GM23248 (cell line): ENCODE results near the gene ZNF33B. TPM values are rescaled to one million over a fixed set of nuclear protein-coding genes. Genes with fewer than 3 reads are reported as not detected.
"Not testable (repeated sequence)": the region's sequence is repeated elsewhere in the genome, so short reads cannot be mapped to it uniquely, and the experiment has no call there.

ENCODE experiments used
- DNase-seq: peaks from one replicate; pipeline ENCODE4 v3.0.0-alpha.2; 2015
- H2AFZ ChIP-seq: fragments of 200-600 bp; sonication (generic); 2 replicates; pipeline ENCODE4 v1.6.1; 2016; ENCODE audit warnings: antibody characterized with exemption
- H3F3A ChIP-seq: fragments of 200-600 bp; sonication (generic); 2 replicates; pipeline ENCODE4 v1.6.1; 2016; ENCODE audit warnings: mild to moderate bottlenecking, antibody characterized with exemption, mixed run types; ENCODE audit not compliant: insufficient read depth
- H3K27ac ChIP-seq: fragments of 200-600 bp; sonication (generic); 2 replicates; pipeline ENCODE4 v1.5.1; 2016; ENCODE audit warnings: mild to moderate bottlenecking
- H3K27me3 ChIP-seq: fragments of 200-600 bp; sonication (generic); replicated peaks from 2 replicates; pipeline ENCODE4 v1.6.1; 2016; ENCODE audit warnings: mild to moderate bottlenecking; ENCODE audit not compliant: insufficient read depth
- H3K36me3 ChIP-seq: fragments of 200-600 bp; sonication (generic); 2 replicates; pipeline ENCODE4 v1.6.1; 2016; ENCODE audit warnings: low read depth, mild to moderate bottlenecking
- H3K4me1 ChIP-seq: fragments of 200-600 bp; sonication (generic); 2 replicates; pipeline ENCODE4 v1.6.1; 2016; ENCODE audit warnings: mild to moderate bottlenecking; ENCODE audit not compliant: insufficient read depth
- H3K4me2 ChIP-seq: fragments of 200-600 bp; sonication (generic); one replicate; pipeline ENCODE4 v1.6.1; 2016; ENCODE audit warnings: mild to moderate bottlenecking; ENCODE audit not compliant: unreplicated experiment
- H3K4me3 ChIP-seq: fragments of 200-600 bp; sonication (generic); 2 replicates; pipeline ENCODE4 v1.5.1; 2016; ENCODE audit warnings: mild to moderate bottlenecking
- H3K79me2 ChIP-seq: fragments of 200-600 bp; sonication (generic); 2 replicates; pipeline ENCODE4 v1.6.1; 2016; ENCODE audit warnings: mild to moderate bottlenecking; ENCODE audit not compliant: insufficient read depth
- H3K9ac ChIP-seq: fragments of 200-600 bp; sonication (generic); 2 replicates; pipeline ENCODE4 v1.6.1; 2016; ENCODE audit warnings: mild to moderate bottlenecking
- H3K9me2 ChIP-seq: fragments of 200-600 bp; sonication (generic); 2 replicates; pipeline ENCODE4 v1.6.1; 2016; ENCODE audit warnings: mixed run types, mild to moderate bottlenecking, moderate library complexity; ENCODE audit not compliant: insufficient read depth
- H3K9me3 ChIP-seq: fragments of 200-600 bp; sonication (generic); one replicate; pipeline ENCODE4 v1.6.1; 2017; ENCODE audit warnings: low read depth
- H4K20me1 ChIP-seq: fragments of 200-600 bp; sonication (generic); 2 replicates; pipeline ENCODE4 v1.6.0; 2016; ENCODE audit not compliant: insufficient read depth
- EZH2 ChIP-seq: fragments of 200-600 bp; sonication (generic); IDR thresholded peaks from 2 replicates; pipeline ENCODE4 v1.6.1; 2018; ENCODE audit warnings: antibody characterized with exemption, mild to moderate bottlenecking; ENCODE audit not compliant: insufficient read depth, poor library complexity, severe bottlenecking
- EZH2phosphoT487 ChIP-seq: fragments of 200-600 bp; sonication (generic); IDR thresholded peaks from 2 replicates; pipeline ENCODE4 v1.6.1; 2018; ENCODE audit warnings: antibody characterized with exemption, moderate library complexity, mild to moderate bottlenecking, low read depth; ENCODE audit not compliant: insufficient read depth
- WGBS, 2 experiments: methylation state at CpG; one replicate each; pipeline ENCODE4 v1.1.6; 2015 to 2017; ENCODE audit warnings: low lambda C conversion rate in 2 of 2, low coverage in 1 of 2; ENCODE audit errors: missing lambda C conversion rate in 2 of 2; 5-methylcytosine and 5-hydroxymethylcytosine counted together
- in situ Hi-C: fragments of 300-500 bp; cut with MboI; formaldehyde crosslinking; loops from 2 replicates; pipeline ENCODE4 v1.15.0; 2020
- polyA plus RNA-seq: library from polyadenylated mRNA; unstranded; fragments of >200 nt; fragmentation: Nextera tagmentation; extraction: Ambion mirVana; gene quantifications from 2 replicates; pipeline ENCODE4 v1.2.1, GENCODE V29; 2016
- total RNA-seq: library from RNA; depleted of rRNA; stranded (reverse); fragments of >200 nt; shearing (Covaris generic); gene quantifications from 2 replicates; pipeline ENCODE4 v1.2.3, GENCODE V29; 2014

ZNF33B gene
- total and polyA plus RNA-seq, 2 experiments from 2014 or later, result 1.9 to 2.5 TPM

DNA sequence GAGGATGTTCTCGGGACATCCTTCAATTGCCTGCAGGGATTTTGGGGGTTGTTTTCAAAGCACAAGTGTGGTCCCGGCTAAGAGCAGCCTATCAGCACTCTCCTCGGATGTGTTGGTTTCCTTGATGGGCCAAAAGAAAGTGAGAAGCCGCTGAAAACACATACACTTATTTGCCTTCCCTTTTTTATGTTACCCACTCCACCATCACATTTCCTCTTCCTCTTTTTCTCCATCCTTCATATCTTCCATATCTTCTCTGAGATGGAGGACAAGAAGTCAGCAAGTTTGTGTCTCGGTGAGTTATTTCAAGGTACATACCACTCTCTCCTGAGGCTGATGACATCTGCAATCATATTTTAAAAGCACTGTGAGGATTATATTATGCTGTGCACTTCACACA lies 64.0 kb downstream of the ZNF33B start:
- H3K27ac ChIP-seq, result no peak overlapping the region
- no peak overlapping the region for H3K4me2 ChIP-seq
- 37 to 43% methylated on average over 5 of the region's 5 CpGs for WGBS, 2 experiments
- in situ Hi-C loops, result no loop called here
- no peaks in the 10 kb centered on the region for H3K27me3 ChIP-seq
- no peak for DNase-seq
- no peaks in the 10 kb centered on the region for H3K79me2 ChIP-seq
- H2AFZ ChIP-seq, result no peak overlapping the region
- no peak overlapping the region for H3K9ac ChIP-seq
- no peaks in the 10 kb centered on the region for H3K9me2 ChIP-seq
- no peak overlapping the region for H3K4me3 ChIP-seq
- no peaks in the 10 kb centered on the region for H3K36me3 ChIP-seq
- no peaks in the 10 kb centered on the region for H3F3A ChIP-seq
- H3K4me1 ChIP-seq, result no peaks in the 10 kb centered on the region
- H4K20me1 ChIP-seq, result no peaks in the 10 kb centered on the region
- no peak for TF ChIP-seq EZH2
- TF ChIP-seq EZH2phosphoT487, result no peak
- no peaks in the 10 kb centered on the region for H3K9me3 ChIP-seq

DNA sequence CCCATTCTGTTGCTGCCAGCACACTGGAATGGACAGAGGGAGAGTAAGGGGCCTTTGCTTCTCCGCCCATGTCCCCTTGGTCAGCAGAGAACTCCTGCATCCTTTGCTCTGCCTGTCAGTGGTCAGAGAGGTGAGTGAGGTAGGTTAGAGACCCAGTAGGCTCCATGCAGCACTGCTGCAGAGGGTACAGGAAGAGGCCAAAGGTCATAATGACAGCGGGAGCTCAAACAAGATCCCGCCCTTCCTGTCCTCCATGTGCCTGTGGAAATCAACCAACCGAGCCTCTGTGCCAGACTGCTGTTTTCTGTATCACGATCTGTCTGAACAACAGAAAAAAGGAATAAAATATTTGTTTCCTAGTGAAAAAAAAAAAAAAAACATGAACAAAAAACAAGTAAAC lies 81.4 kb downstream of the ZNF33B start:
- Histone ChIP-seq H3K27ac (no peak overlapping the region), H3K9me3 (no peaks in the 10 kb centered on the region), H3K4me1 (no peaks in the 10 kb centered on the region; the same call in 1 of the 2 replicates), H3K4me3 (no peak overlapping the region), H3K9ac (no peak overlapping the region), H3K79me2 (peaks cover 2% of the 10 kb centered on the region), H2AFZ (no peak overlapping the region), H3K36me3 (no peaks in the 10 kb centered on the region), H3K9me2 (no peaks in the 10 kb centered on the region), H4K20me1 (no peaks in the 10 kb centered on the region), H3F3A (no peaks in the 10 kb centered on the region), H3K4me2 (no peak overlapping the region), H3K27me3 (no peaks in the 10 kb centered on the region; the same call in 1 of the 2 replicates)
- TF ChIP-seq EZH2phosphoT487 (no peak), EZH2 (no peak)
- DNase-seq, result no peak
- 22 to 35% methylated on average over 5 of the region's 5 CpGs for WGBS, 2 experiments
- in situ Hi-C loops, result no loop called here

DNA sequence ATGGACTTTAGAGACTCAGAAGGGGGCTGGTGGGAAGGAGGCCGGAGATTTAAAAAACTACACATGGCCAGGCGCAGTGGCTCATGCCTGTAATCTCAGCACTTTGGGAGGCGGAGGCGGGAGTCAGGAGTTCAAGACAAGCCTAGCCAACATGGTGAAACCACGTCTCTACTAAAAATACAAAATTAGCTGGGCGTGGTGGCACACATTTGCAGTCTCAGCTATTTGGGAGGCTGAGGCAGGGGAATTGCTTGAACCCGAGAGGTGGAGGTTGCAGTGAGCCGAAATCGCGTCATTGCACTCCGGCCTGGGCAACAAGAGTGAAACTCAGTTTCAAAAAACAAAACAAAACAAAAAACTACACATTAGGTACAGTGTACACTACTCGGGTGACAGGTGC lies 84.8 kb downstream of the ZNF33B start:
- H3K9me3 ChIP-seq, H3F3A ChIP-seq, H4K20me1 ChIP-seq, H3K27me3 ChIP-seq, DNase-seq, H3K27ac ChIP-seq, H3K9me2 ChIP-seq, in situ Hi-C loops, H3K9ac ChIP-seq, H3K4me1 ChIP-seq, H3K36me3 ChIP-seq: not testable (repeated sequence)
- 43 to 50% methylated on average over 12 of the region's 12 CpGs for WGBS, 2 experiments
- H3K79me2 ChIP-seq, result peaks cover 24% of the 10 kb centered on the region
- peak overlapping the region; percentile 95 for H3K4me2 ChIP-seq
- peak overlapping the region; percentile 98 for H3K4me3 ChIP-seq
- H2AFZ ChIP-seq, result peak overlapping the region; percentile 97

DNA sequence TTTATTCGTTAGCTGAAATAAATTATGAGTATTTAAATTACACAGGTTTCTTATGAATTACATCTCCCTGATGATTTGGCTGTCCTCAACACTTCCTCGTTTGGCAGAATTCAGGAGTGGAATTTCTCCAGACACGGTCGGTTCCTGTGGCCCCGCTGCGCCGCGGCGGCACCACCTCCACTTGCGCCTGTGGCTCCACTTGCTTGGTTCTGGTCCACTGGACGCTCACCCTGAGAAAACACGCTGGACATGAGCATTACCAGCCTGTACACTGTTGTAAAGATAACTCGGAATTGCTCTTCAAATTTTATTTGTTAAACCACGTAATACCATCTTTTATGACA lies 85.3 kb downstream of the ZNF33B start:
- Histone ChIP-seq H3K27ac (no peak overlapping the region), H3K9ac (peak overlapping the region; percentile 84), H3K36me3 (no peaks in the 10 kb centered on the region), H3F3A (no peaks in the 10 kb centered on the region), H3K4me3 (peak overlapping the region; percentile 98), H2AFZ (peak overlapping the region; percentile 97), H3K9me3 (no peaks in the 10 kb centered on the region), H3K79me2 (peaks cover 24% of the 10 kb centered on the region), H3K4me2 (peak overlapping the region; percentile 95), H4K20me1 (no peaks in the 10 kb centered on the region), H3K27me3 (no peaks in the 10 kb centered on the region), H3K4me1 (no peaks in the 10 kb centered on the region; the same call in 1 of the 2 replicates), H3K9me2 (no peaks in the 10 kb centered on the region)
- WGBS, 2 experiments, result 1 to 3% methylated on average over 14 of the region's 14 CpGs
- DNase-seq, result no peak
- in situ Hi-C loops, result no loop called here
- TF ChIP-seq EZH2phosphoT487, result no peak
- no peak for TF ChIP-seq EZH2
